MM.1S (cell line): Measurements from ENCODE around the gene XXYLT1.

Experiments used
- DNase-seq: peaks from one replicate; pipeline ENCODE4 v3.0.0-alpha.2; 2015
- H2AFZ ChIP-seq: fragments of 300-600 bp; sonication (generic); 2 replicates; pipeline ENCODE4 v1.6.0; 2016; ENCODE audit warnings: antibody characterized with exemption, low read length
- H3F3A ChIP-seq: fragments of 300-600 bp; sonication (generic); 2 replicates; pipeline ENCODE4 v1.6.1; 2016; ENCODE audit warnings: mild to moderate bottlenecking, antibody characterized with exemption, low read length, moderate library complexity, mixed read lengths; ENCODE audit not compliant: insufficient read depth
- H3K27ac ChIP-seq: fragments of 300-600 bp; sonication (generic); 2 replicates; pipeline ENCODE4 v1.5.1; 2016; ENCODE audit warnings: mild to moderate bottlenecking, low read length
- H3K27me3 ChIP-seq: fragments of 300-600 bp; sonication (generic); replicated peaks from 2 replicates; pipeline ENCODE4 v1.6.0; 2016; ENCODE audit warnings: low read length; ENCODE audit not compliant: insufficient read depth
- H3K36me3 ChIP-seq: fragments of 300-600 bp; sonication (generic); replicated peaks from 2 replicates; pipeline ENCODE4 v1.6.1; 2016; ENCODE audit warnings: mild to moderate bottlenecking, low read length, mixed read lengths; ENCODE audit not compliant: insufficient read depth
- H3K4me1 ChIP-seq: fragments of 300-600 bp; sonication (generic); 2 replicates; pipeline ENCODE4 v1.6.1; 2016; ENCODE audit warnings: low read length, mixed read lengths
- H3K4me2 ChIP-seq: fragments of 300-600 bp; sonication (generic); 2 replicates; pipeline ENCODE4 v1.6.0; 2016; ENCODE audit warnings: low read depth, low read length
- H3K4me3 ChIP-seq: fragments of 300-600 bp; sonication (generic); 2 replicates; pipeline ENCODE4 v1.5.1; 2016; ENCODE audit warnings: low read length, mixed read lengths
- H3K79me2 ChIP-seq: fragments of 300-600 bp; sonication (generic); 2 replicates; pipeline ENCODE4 v1.6.1; 2016; ENCODE audit warnings: mixed run types, low read length, mixed read lengths
- H3K9ac ChIP-seq: fragments of 300-600 bp; sonication (generic); 2 replicates; pipeline ENCODE4 v1.6.1; 2016; ENCODE audit warnings: low read length, mixed read lengths
- H3K9me2 ChIP-seq: fragments of 300-600 bp; sonication (generic); replicated peaks from 2 replicates; pipeline ENCODE4 v1.6.1; 2016; ENCODE audit warnings: mild to moderate bottlenecking, low read length, mixed read lengths; ENCODE audit not compliant: insufficient read depth
- H3K9me3 ChIP-seq: fragments of 300-600 bp; sonication (generic); replicated peaks from 2 replicates; pipeline ENCODE4 v1.6.1; 2016; ENCODE audit warnings: mild to moderate bottlenecking, low read length, mixed read lengths; ENCODE audit not compliant: insufficient read depth
- H4K20me1 ChIP-seq: fragments of 300-600 bp; sonication (generic); 2 replicates; pipeline ENCODE4 v1.6.1; 2016; ENCODE audit warnings: mild to moderate bottlenecking, low read length, moderate library complexity, mixed read lengths; ENCODE audit not compliant: insufficient read depth
- CTCF ChIP-seq: fragments of 300-600 bp; sonication (generic); IDR thresholded peaks from 2 replicates; pipeline ENCODE4 v1.5.1; 2016; ENCODE audit warnings: antibody characterized with exemption, low read length, mixed read lengths
- EZH2 ChIP-seq: fragments of 300-600 bp; sonication (generic); optimal IDR thresholded peaks from 2 replicates; pipeline ENCODE3; 2017; ENCODE audit warnings: low read depth, mild to moderate bottlenecking, antibody characterized with exemption, low read length, mixed read lengths
- EZH2phosphoT487 ChIP-seq: fragments of 300-600 bp; sonication (generic); IDR thresholded peaks from 2 replicates; pipeline ENCODE4 v1.6.1; 2018; ENCODE audit warnings: antibody characterized with exemption, low read length

The XXYLT1 gene

GRCh38 chr3:195150181-195151118, 120.5 kb downstream of the XXYLT1 start:
- H3K9me3 ChIP-seq, result no peaks in the 10 kb centered on the region
- no peaks in the 10 kb centered on the region for H3K36me3 ChIP-seq
- no peaks in the 10 kb centered on the region for H3K79me2 ChIP-seq
- peak overlapping the region; percentile 81 for H3K4me2 ChIP-seq
- H3K9me2 ChIP-seq, result no peaks in the 10 kb centered on the region
- peak overlapping the region; percentile 36 for H3K4me3 ChIP-seq
- H3K27ac ChIP-seq, result peak overlapping the region; percentile 44; the same call in 1 of the 2 replicates
- H2AFZ ChIP-seq, result peak overlapping the region; percentile 49
- no peaks in the 10 kb centered on the region for H4K20me1 ChIP-seq
- no peaks in the 10 kb centered on the region for H3K27me3 ChIP-seq
- peaks cover 13% of the 10 kb centered on the region for H3F3A ChIP-seq
- DNase-seq, result peak; percentile 74
- H3K4me1 ChIP-seq, result peaks cover 26% of the 10 kb centered on the region
- TF ChIP-seq EZH2 (no peak), CTCF (no peak), EZH2phosphoT487 (no peak)
- peak overlapping the region; percentile 26 for H3K9ac ChIP-seq

GRCh38 chr3:195149292-195150030, 121.5 kb downstream of the XXYLT1 start:
- Histone ChIP-seq H3K9me2 (no peaks in the 10 kb centered on the region), H3F3A (peaks cover 18% of the 10 kb centered on the region), H3K4me3 (no peak overlapping the region), H3K9me3 (no peaks in the 10 kb centered on the region), H3K36me3 (no peaks in the 10 kb centered on the region), H3K4me2 (peak overlapping the region; percentile 81; the same call in 1 of the 2 replicates), H3K9ac (no peak overlapping the region), H2AFZ (no peak overlapping the region), H4K20me1 (no peaks in the 10 kb centered on the region), H3K79me2 (no peaks in the 10 kb centered on the region), H3K27ac (peak overlapping the region; percentile 44; the same call in 1 of the 2 replicates), H3K27me3 (no peaks in the 10 kb centered on the region), H3K4me1 (peaks cover 32% of the 10 kb centered on the region)
- no peak for DNase-seq
- TF ChIP-seq EZH2phosphoT487 (no peak), EZH2 (no peak), CTCF (no peak)

- no peak for TF ChIP-seq CTCF
- no peak for TF ChIP-seq EZH2phosphoT487
- TF ChIP-seq EZH2, result no peak
- Histone ChIP-seq H3K4me1 (peaks cover 33% of the 10 kb centered on the region), H3K79me2 (no peaks in the 10 kb centered on the region), H3K9me3 (no peaks in the 10 kb centered on the region), H2AFZ (no peak overlapping the region), H3K4me2 (no peak overlapping the region), H3K27ac (no peak overlapping the region), H3K27me3 (no peaks in the 10 kb centered on the region), H3F3A (peaks cover 18% of the 10 kb centered on the region), H3K36me3 (no peaks in the 10 kb centered on the region), H3K9ac (no peak overlapping the region), H4K20me1 (no peaks in the 10 kb centered on the region), H3K4me3 (no peak overlapping the region), H3K9me2 (no peaks in the 10 kb centered on the region)
- DNase-seq, result no peak
Observed at GRCh38 chr3:195148549-195148948, 122.4 kb downstream of the XXYLT1 start.
